Measurements from ENCODE around the gene DCTN3. TPM values are rescaled to one million over a fixed set of nuclear protein-coding genes. Genes with fewer than 3 reads are reported as not detected.

Gene DCTN3
- total RNA-seq, 2 experiments from 2014 or later: 65.9 to 68.4 TPM

DNA sequence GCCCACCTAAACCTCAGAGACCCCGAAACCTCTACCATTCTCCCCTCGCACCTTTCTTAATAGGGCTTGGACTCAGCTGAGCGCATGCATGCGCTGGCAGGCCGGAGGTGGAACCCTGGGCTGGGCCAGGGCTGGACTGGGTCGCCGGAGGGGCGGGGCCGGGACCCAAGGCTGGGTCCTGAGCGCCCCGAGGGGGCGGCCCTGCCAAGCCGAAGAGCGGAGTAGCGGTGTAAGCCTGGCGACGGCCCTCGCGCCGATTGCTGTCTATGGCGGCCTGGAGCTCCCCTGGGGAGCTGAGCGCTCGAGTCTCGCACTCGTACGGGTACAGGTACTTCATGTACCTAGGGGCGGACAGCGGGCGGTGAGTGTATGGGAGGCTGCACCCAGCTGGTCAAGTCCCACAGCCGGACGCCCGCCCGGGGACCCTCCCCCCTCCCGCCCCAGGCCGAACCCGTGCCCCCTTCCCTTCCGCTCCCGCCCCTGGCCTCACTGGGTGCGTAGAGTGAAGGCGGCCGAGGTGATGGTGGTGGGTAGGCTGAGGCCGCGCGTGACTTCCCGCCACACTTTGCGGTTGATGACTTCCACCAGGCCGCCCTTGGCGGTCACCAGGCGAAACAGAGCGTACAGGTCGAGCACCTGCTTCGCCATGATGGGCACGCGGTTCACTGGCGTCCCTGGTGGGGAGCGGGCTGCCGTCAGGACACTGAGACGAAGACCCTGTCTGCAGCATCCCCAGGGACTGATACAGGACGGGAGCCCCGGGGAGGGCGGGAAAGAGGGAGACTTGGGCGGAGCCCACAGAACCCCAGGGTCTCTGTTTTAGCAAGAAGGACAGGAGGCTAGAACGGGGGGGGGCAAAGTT lies 3.3 kb upstream of the DCTN3 start:
- ChIA-PET POLR2A (interaction anchor here (1.0 kb wide), 1 partner anchor 14 kb away, joined by 3 read pairs; the partner anchor contains the start of gene SIGMAR1), CTCF (interaction anchor here (0.9 to 4.9 kb wide), 4 partner anchors 9 to 48 kb away, joined by 3 to 47 read pairs (median 4); partner anchors contain the start of gene SIGMAR1)
- intact Hi-C loops (cut with DNase I, micrococcal nuclease): no loop called here
- no peak for ATAC-seq
- Mint-ChIP-seq H3K27ac (no peak overlapping the region), H3K27me3 (peaks cover 45% of the 10 kb centered on the region), H3K4me1 (peaks cover 32% of the 10 kb centered on the region), H3K4me3 (no peak overlapping the region), H3K36me3 (ENCODE audit: low read depth) (no peaks in the 10 kb centered on the region), H3K9me3 (ENCODE audit: low read depth) (no peaks in the 10 kb centered on the region)
- peak; percentile 40 for DNase-seq

DNA sequence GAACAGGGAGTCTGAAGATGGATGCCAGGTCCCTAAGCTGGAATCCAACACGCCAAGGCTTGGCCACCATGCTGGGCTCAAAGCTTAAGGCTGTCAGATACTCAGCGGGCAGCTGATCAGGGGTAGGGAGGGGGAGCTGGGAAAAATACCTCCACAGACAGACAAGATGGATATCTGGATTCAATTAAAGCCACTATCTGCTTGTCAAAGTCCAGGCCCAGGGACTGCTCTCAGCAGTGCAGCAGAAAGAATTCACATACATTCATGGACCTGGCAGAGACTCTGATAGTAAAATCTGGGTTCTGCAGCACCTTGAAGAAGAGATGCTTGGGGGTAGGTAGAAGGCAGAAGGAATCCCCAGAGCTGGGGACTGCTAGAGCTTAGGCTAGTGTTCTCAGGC lies 5.2 kb downstream of the DCTN3 start:
- Mint-ChIP-seq H3K9me3 (ENCODE audit: low read depth) (no peaks in the 10 kb centered on the region), H3K27ac (no peak overlapping the region), H3K27me3 (no peaks in the 10 kb centered on the region), H3K36me3 (ENCODE audit: low read depth) (peaks cover 14% of the 10 kb centered on the region), H3K4me3 (no peak overlapping the region), H3K4me1 (peaks cover 25% of the 10 kb centered on the region)
- ATAC-seq: no peak
- no peak for DNase-seq
- ChIA-PET POLR2A (no interaction called here), CTCF (interaction anchor here (0.6 to 2.8 kb wide), 5 partner anchors 8 to 442 kb away, joined by 3 to 27 read pairs (median 4); no protein-coding TSS in a partner anchor)
- intact Hi-C loops (cut with DNase I, micrococcal nuclease): loop anchor here in 1 of 2 experiments (10.0 kb wide), 1 partner anchor 440 kb away; the partner anchor contains the start of gene UBAP1

DNA sequence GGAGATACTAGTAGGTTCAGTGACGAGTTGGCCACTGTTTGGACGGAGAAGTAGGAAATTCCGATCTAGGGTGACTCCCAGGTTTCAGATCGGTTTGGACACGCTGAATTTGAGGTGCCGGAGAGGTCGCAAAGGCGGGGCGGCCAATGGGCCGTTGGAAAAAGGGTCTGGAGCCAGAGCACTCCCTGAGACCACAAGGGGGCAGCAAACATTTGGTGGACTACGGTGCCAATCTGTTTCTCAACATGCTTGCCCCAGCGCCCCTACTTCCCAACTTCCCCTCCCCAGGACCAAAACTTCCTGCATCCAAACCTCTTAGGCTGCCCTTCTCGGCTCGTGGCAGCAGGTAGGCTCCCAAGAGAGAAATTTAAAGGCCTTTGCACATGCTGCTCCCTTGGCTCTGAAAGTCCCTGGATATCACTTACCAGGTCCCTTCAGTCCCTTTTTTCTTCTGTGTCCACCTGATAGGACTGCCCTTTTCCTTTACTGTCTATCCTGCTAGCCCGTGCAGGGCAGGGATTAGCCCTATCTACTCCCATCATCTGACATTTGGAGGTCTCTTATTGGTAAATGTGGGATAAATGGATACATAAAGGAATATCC lies 7.4 kb downstream of the DCTN3 start:
- Mint-ChIP-seq H3K9me3 (ENCODE audit: low read depth) (no peaks in the 10 kb centered on the region), H3K4me3 (peak overlapping the region; percentile 86), H3K27ac (peak overlapping the region; percentile 93), H3K4me1 (peaks cover 16% of the 10 kb centered on the region), H3K27me3 (no peaks in the 10 kb centered on the region), H3K36me3 (ENCODE audit: low read depth) (peaks cover 19% of the 10 kb centered on the region)
- POLR2A ChIA-PET: interaction anchor here (1.0 kb wide), 2 partner anchors 8 to 33 kb away, joined by 3 read pairs; partner anchors contain the start of gene DCTN3
- intact Hi-C loops (cut with DNase I, micrococcal nuclease): loop anchor here (1.0 to 10.0 kb wide), 14 partner anchors 7 to 564 kb away; partner anchors contain the start of genes DCTN3 (in 2 of the 2), DNAI1 (in 2 of the 2), FAM219A (in 2 of the 2) and DNAJB5 (in 1 of the 2)
- DNase-seq: peak; percentile 82
- CTCF ChIA-PET: interaction anchor here (0.8 to 2.8 kb wide), 11 partner anchors 13 to 209 kb away, joined by 3 to 27 read pairs (median 5); partner anchors contain the start of gene SIGMAR1
- peak; percentile 52 for ATAC-seq

DNA sequence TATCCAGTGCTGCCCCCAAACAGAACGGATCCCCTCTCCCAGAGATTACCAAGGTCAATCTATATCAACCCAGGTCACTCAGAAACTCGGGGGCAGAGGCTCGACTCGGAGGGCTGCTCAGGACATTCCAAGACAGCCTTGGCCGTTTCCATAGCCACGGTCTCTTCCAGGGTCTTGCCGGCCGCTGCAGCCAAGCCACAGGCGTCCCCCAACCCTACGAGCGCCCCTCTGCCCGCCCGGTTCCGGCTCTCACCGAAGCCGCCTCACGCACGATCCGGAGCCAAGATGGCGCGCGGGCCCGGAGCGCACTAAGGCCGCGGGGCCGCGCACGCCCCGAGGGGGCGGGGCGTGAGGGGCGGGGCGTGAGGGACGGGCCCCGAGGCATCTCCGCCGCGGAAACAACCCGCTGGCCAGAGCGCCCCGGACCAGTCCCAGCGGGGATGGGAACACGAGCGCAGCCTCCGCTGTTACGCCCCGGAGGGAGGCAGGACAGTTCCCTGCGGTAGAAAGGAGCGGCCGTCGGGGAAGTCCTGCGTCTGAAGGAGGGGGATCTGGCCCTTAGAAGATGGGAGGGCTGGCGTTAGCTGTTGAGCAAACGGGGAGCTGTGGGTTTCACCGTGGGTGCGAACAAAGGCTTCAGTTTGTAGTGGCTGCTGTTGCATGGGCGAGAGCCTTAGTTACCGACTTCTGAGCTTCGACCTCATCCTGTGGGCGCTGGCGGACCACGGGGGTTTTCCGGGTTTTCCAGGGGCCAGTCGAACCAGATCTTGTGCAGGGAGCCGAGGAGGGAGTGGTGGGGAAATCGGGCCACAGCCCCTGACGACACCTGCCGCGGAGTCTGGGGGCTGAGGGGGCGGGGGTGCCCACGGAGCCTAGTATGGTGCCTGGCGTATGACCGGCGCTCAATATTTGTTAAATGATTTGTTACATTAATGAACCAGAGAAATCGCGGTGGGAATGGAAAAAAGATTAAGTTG lies 8.2 kb downstream of the DCTN3 start, which contains the start of gene RPP25L:
Gene RPP25L (minus strand): TSS at position 287 of the 977 bp plus-strand sequence. CDS start 801 bp downstream, outside the sequence.
- Mint-ChIP-seq H3K27ac (peak within 1 kb of the TSS; percentile 93), H3K27me3 (no peaks in the 10 kb centered on the region), H3K36me3 (ENCODE audit: low read depth) (peaks cover 19% of the 10 kb centered on the region), H3K4me3 (peak within 1 kb of the TSS; percentile 86), H3K4me1 (peaks cover 16% of the 10 kb centered on the region), H3K9me3 (ENCODE audit: low read depth) (no peaks in the 10 kb centered on the region)
- ChIA-PET POLR2A (interaction anchor here (1.0 kb wide), 2 partner anchors 8 to 34 kb away, joined by 3 read pairs; partner anchors contain the start of gene DCTN3), CTCF (interaction anchor here (0.7 to 2.7 kb wide), 8 partner anchors 8 to 1130 kb away, joined by 3 to 26 read pairs (median 6); partner anchors contain the start of genes DCTN3 and SIGMAR1)
- peak; percentile 97 for ATAC-seq
- DNase-seq: peak; percentile 91
- intact Hi-C loops (cut with DNase I, micrococcal nuclease): loop anchor here (1.0 to 10.0 kb wide), 14 partner anchors 8 to 563 kb away; partner anchors contain the start of genes DCTN3 (in 2 of the 2), DNAI1 (in 2 of the 2), FAM219A (in 2 of the 2) and DNAJB5 (in 1 of the 2)

DNA sequence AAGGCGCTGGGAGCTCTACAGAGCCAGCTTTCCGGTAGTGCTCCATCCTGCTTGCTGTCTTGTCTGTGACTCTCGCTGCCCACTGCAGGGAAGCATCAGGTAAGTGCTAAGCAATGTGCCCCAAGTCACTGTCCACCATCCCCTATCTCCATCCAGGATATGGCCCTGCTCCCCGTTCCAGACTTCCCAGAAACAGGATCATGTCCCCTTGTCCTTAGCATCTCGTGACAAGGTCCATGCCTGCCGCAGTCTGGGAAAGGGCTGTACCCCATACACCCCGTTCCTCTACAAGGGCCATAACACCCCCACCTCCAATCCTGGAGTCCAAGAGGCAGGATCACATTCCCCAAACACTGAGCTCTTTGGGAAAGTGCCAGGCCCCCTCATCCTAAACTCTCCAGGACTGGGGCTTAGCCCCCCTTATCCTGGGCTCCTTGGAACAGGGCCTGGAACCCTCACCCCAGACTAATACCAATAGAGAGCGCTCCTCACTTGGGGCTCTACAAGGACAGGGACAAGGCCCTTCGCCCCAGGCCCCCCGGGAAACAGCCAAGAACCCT lies 9.0 kb downstream of the DCTN3 start:
- peak; percentile 20 for ATAC-seq
- intact Hi-C loops (cut with DNase I, micrococcal nuclease): loop anchor here (5.0 to 10.0 kb wide), 3 partner anchors 36 to 437 kb away; partner anchors contain the start of genes GALT (in 1 of the 2) and UBAP1 (in 1 of the 2)
- H3K27me3 Mint-ChIP-seq: no peaks in the 10 kb centered on the region
- ChIA-PET CTCF (interaction anchor here (1.0 to 2.7 kb wide), 5 partner anchors 20 to 91 kb away, joined by 3 to 26 read pairs (median 8); partner anchors contain the start of gene SIGMAR1), POLR2A (interaction anchor here (0.7 kb wide), 1 partner anchor 26 kb away, joined by 3 read pairs; no protein-coding TSS in a partner anchor)
- peaks cover 16% of the 10 kb centered on the region for H3K4me1 Mint-ChIP-seq
- H3K27ac Mint-ChIP-seq: peak overlapping the region; percentile 93
- H3K9me3 Mint-ChIP-seq (ENCODE audit: low read depth): no peaks in the 10 kb centered on the region
- peaks cover 19% of the 10 kb centered on the region for H3K36me3 Mint-ChIP-seq (ENCODE audit: low read depth)
- H3K4me3 Mint-ChIP-seq: peak overlapping the region; percentile 86
- no peak for DNase-seq

DNA sequence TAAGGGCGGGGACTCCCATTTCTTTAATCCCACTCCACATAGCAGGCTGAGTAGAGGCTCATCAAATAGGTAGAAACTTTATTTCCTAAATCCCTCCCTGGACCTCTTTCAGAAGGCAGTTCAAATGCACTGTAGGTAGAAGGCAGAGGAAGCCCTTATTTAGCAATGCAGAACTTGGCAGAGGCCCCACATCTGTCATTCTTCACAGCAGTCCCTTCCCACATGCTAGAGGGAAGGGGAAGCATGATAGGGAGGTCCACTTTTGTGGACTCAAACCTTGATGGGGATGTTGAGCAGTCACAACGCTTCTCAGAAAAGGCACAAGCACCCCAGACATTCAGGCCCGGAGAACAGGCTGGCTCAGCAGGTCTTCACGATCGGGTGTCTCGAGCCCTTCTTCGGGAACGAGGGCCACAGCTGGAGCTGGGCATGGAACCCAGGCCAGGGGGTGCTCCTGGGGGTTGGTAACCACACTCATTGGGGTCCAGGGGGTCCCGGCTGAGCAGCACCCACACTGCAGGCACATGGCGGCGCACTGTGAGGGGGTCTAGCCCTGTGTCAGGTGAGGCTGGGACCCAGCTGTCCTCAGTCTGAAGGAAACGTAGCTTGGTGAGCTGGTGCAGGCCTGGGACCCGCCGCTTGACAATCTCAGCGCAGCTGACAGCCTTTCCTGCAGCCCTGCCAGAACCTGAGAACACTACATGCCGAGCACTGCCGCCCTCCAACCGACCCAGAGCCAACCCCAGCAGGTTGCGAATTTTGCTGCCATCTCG lies 9.7 kb downstream of the DCTN3 start:
- no peak for DNase-seq
- H3K36me3 Mint-ChIP-seq (ENCODE audit: low read depth): peaks cover 19% of the 10 kb centered on the region
- no peak overlapping the region for H3K27ac Mint-ChIP-seq
- peaks cover 16% of the 10 kb centered on the region for H3K4me1 Mint-ChIP-seq
- no peaks in the 10 kb centered on the region for H3K9me3 Mint-ChIP-seq (ENCODE audit: low read depth)
- intact Hi-C loops (cut with DNase I, micrococcal nuclease): loop anchor here (5.0 to 10.0 kb wide), 3 partner anchors 37 to 436 kb away; partner anchors contain the start of genes GALT (in 1 of the 2) and UBAP1 (in 1 of the 2)
- POLR2A ChIA-PET: interaction anchor here (0.7 kb wide), 1 partner anchor 26 kb away, joined by 3 read pairs; no protein-coding TSS in a partner anchor
- ATAC-seq: no peak
- peak overlapping the region; percentile 86 for H3K4me3 Mint-ChIP-seq
- CTCF ChIA-PET: interaction anchor here (1.0 to 2.6 kb wide), 4 partner anchors 20 to 27 kb away, joined by 3 to 26 read pairs (median 6); partner anchors contain the start of gene SIGMAR1
- H3K27me3 Mint-ChIP-seq: no peaks in the 10 kb centered on the region

DNA sequence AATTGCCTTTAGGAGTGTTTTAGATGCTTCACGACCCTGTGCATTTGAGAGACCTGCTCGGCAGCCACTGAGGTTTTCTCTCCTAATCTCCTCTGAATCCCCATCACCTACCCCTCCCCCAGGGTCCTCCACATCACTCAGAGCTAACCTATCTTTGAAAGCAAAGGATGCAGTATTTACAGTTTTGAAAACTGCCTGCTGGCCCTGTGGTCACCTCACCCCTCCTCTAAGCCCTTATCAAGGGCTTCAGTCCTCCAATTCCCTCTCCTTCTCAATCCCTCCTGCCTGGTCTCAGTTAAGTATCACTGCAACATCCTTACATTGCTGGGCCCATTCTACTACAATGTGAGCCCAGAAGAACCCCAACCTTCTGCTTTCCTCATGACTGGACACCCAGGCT lies 13.0 kb downstream of the DCTN3 start:
- Mint-ChIP-seq H3K4me1 (peaks cover 12% of the 10 kb centered on the region), H3K27ac (no peak overlapping the region), H3K9me3 (ENCODE audit: low read depth) (no peaks in the 10 kb centered on the region), H3K27me3 (peaks cover 2% of the 10 kb centered on the region), H3K4me3 (no peak overlapping the region), H3K36me3 (ENCODE audit: low read depth) (peaks cover 14% of the 10 kb centered on the region)
- ChIA-PET POLR2A (no interaction called here), CTCF (interaction anchor here (0.5 to 1.3 kb wide), 8 partner anchors 10 to 1192 kb away, joined by 3 to 4 read pairs (median 3); partner anchors contain the start of gene SIGMAR1)
- DNase-seq (no peak), ATAC-seq (no peak)
- intact Hi-C loops (cut with DNase I, micrococcal nuclease): loop anchor here in 1 of 2 experiments (2.0 kb wide), 1 partner anchor 15 kb away; no protein-coding TSS in a partner anchor

DNA sequence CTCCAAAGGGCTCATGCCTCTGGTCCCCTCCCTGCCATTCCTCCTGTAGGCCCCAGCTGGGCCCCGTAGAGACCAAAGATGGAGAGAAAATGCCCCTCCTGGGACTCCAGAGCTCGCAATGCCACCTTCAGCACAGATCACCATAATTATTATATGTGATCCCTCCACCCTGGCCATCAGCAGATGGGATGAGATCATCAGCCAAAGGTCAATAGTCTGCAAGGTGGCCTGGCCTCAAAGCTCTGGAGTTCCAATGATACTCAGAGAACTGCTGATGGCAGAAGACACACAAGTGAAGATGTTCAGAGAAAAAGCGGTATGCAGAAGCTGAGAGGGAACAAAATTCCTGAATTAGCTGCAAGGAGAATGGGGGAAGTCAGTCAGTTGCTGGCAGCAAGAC lies 13.4 kb downstream of the DCTN3 start:
- no peak overlapping the region for H3K4me3 Mint-ChIP-seq
- intact Hi-C loops (cut with DNase I, micrococcal nuclease): loop anchor here in 1 of 2 experiments (2.0 kb wide), 1 partner anchor 14 kb away; no protein-coding TSS in a partner anchor
- H3K27me3 Mint-ChIP-seq: peaks cover 2% of the 10 kb centered on the region
- H3K36me3 Mint-ChIP-seq (ENCODE audit: low read depth): peaks cover 14% of the 10 kb centered on the region
- no peaks in the 10 kb centered on the region for H3K9me3 Mint-ChIP-seq (ENCODE audit: low read depth)
- DNase-seq: no peak
- H3K27ac Mint-ChIP-seq: no peak overlapping the region
- POLR2A ChIA-PET: no interaction called here
- CTCF ChIA-PET: interaction anchor here (0.6 to 1.4 kb wide), 12 partner anchors 10 to 1191 kb away, joined by 3 to 4 read pairs (median 3); partner anchors contain the start of gene SIGMAR1
- no peak for ATAC-seq
- H3K4me1 Mint-ChIP-seq: peaks cover 12% of the 10 kb centered on the region

DNA sequence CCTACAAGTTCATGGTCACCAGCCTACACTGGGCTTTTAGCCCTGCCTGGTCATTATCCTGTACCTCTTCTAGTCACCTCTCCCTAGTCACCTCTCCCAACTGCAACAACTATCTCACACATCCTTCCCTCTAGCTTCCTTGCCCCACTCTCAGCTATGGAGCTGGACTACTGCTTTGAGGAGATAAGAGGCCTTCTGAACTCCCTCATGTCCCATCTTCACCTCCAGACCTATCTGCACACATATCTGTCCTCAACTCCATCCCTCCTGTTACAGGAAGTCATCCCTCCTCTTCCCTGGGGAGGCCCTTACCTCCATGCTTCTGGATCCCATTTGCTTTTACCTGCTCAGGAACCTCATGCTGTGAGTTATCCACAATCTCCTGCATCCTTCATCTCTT lies 14.1 kb downstream of the DCTN3 start:
- Mint-ChIP-seq H3K4me3 (no peak overlapping the region), H3K36me3 (ENCODE audit: low read depth) (peaks cover 11% of the 10 kb centered on the region), H3K27me3 (peaks cover 2% of the 10 kb centered on the region), H3K9me3 (ENCODE audit: low read depth) (no peaks in the 10 kb centered on the region), H3K27ac (no peak overlapping the region), H3K4me1 (peaks cover 10% of the 10 kb centered on the region)
- DNase-seq: no peak
- ATAC-seq: no peak
- ChIA-PET CTCF (interaction anchor here (0.7 to 1.4 kb wide), 11 partner anchors 12 to 1187 kb away, joined by 3 to 4 read pairs (median 3); partner anchors contain the start of gene SIGMAR1), POLR2A (interaction anchor here (0.7 kb wide), 1 partner anchor 14 kb away, joined by 3 read pairs; the partner anchor contains the start of gene DCTN3)
- intact Hi-C loops (cut with DNase I, micrococcal nuclease): loop anchor here in 1 of 2 experiments (2.0 kb wide), 1 partner anchor 13 kb away; no protein-coding TSS in a partner anchor
